Right lobe of liver (tissue), 4 donors: Measurements from ENCODE around the gene MYDGF.
"Not testable (repeated sequence)": the region's sequence is repeated elsewhere in the genome, so short reads cannot be mapped to it uniquely, and the experiment has no call there.

Source experiments
- POLR2A ChIP-seq: fragments of 450-650 bp; IDR thresholded peaks from one replicate; pipeline ENCODE4 v1.6.1; 2017; ENCODE audit warnings: antibody characterized with exemption, mild to moderate bottlenecking
- TF ChIP-seq, protein P1 (sequence below), 4 donors: fragments of 200-600 bp in 3 of 4; fragments of 450-650 bp in 1 of 4; IDR thresholded peaks; one replicate each; pipeline versions ENCODE4 v1.5.1 to v1.8.0; 2016 to 2022; ENCODE audit warnings: antibody characterized with exemption in 4 of 4, mild to moderate bottlenecking in 2 of 4
- donor health status: DM: no; HTN: no; CAD: no.
- donor health status: DM: no; HTN: no; CAD: no.
- donor health status: DM: no; HTN: yes; CAD: no.

DNA sequence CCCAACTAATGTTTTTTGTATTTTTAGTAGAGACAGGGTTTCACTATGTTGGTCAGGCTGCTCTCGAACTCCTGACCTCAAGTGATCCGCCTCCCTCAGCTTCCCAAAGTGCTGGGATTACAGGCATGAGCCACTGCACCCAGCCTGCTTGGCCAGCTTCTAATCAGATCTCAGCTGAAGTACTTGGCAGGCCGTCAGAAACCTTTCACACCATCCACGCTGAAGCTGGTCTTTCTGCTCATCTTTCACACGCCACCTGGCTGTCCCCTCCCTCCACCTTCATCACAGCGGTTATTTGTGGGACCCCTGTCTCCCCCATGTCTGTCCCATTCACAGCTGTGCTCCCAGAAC, 45.0 kb upstream of the MYDGF start:
- TF ChIP-seq, protein P1, sequence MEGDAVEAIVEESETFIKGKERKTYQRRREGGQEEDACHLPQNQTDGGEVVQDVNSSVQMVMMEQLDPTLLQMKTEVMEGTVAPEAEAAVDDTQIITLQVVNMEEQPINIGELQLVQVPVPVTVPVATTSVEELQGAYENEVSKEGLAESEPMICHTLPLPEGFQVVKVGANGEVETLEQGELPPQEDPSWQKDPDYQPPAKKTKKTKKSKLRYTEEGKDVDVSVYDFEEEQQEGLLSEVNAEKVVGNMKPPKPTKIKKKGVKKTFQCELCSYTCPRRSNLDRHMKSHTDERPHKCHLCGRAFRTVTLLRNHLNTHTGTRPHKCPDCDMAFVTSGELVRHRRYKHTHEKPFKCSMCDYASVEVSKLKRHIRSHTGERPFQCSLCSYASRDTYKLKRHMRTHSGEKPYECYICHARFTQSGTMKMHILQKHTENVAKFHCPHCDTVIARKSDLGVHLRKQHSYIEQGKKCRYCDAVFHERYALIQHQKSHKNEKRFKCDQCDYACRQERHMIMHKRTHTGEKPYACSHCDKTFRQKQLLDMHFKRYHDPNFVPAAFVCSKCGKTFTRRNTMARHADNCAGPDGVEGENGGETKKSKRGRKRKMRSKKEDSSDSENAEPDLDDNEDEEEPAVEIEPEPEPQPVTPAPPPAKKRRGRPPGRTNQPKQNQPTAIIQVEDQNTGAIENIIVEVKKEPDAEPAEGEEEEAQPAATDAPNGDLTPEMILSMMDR (IDR thresholded peaks at IDR 0.05) = not testable (repeated sequence)
- not testable (repeated sequence) for TF ChIP-seq POLR2A
